AG09309 (cell line): ENCODE results near the gene PLEKHM3.

Experiments
- DNase-seq: peaks from one replicate; pipeline ENCODE4 v3.0.0-alpha.2; 2010; ENCODE audit warnings: low read depth
- H3K4me3 ChIP-seq: 2 replicates; pipeline ENCODE4 v1.5.1; 2011; ENCODE audit warnings: mild to moderate bottlenecking, low read depth, low read length, moderate library complexity; ENCODE audit not compliant: control insufficient read depth
- CTCF ChIP-seq: IDR thresholded peaks from 2 replicates; pipeline ENCODE4 v1.5.1; 2011; ENCODE audit warnings: mild to moderate bottlenecking, low read depth, low read length, inconsistent platforms; ENCODE audit not compliant: insufficient read depth, control insufficient read depth; ENCODE audit errors: missing control alignments

The PLEKHM3 gene

GRCh38 chr2:207779523-207779922, 245.8 kb downstream of the PLEKHM3 start:
- no peak for TF ChIP-seq CTCF
- DNase-seq, result no peak
- no peak overlapping the region for H3K4me3 ChIP-seq

GRCh38 chr2:207778298-207778882, 246.9 kb downstream of the PLEKHM3 start:
- no peak for DNase-seq
- TF ChIP-seq CTCF, result no peak
- no peak overlapping the region for H3K4me3 ChIP-seq

GRCh38 chr2:207777124-207777523, 248.2 kb downstream of the PLEKHM3 start:
- no peak for TF ChIP-seq CTCF
- H3K4me3 ChIP-seq, result no peak overlapping the region
- no peak for DNase-seq

GRCh38 chr2:207775473-207775872, 249.9 kb downstream of the PLEKHM3 start:
- no peak for TF ChIP-seq CTCF
- DNase-seq, result no peak
- no peak overlapping the region for H3K4me3 ChIP-seq

- H3K4me3 ChIP-seq, result no peak overlapping the region
- no peak for DNase-seq
- TF ChIP-seq CTCF, result no peak
Observed at GRCh38 chr2:207772844-207773205, 252.5 kb downstream of the PLEKHM3 start.

- TF ChIP-seq CTCF, result no peak
- no peak overlapping the region for H3K4me3 ChIP-seq
- DNase-seq, result no peak
Observed at GRCh38 chr2:207772081-207772843, 253.1 kb downstream of the PLEKHM3 start.

- DNase-seq, result no peak
- TF ChIP-seq CTCF, result no peak
- H3K4me3 ChIP-seq, result no peak overlapping the region
Observed at GRCh38 chr2:207771421-207771820, 253.9 kb downstream of the PLEKHM3 start.
